ENCODE results near the gene NRCAM. TPM values are rescaled to one million over a fixed set of nuclear protein-coding genes. Genes with fewer than 3 reads are reported as not detected.

Gene NRCAM
- total and polyA plus RNA-seq, 2 of the 13 experiments (the other 11 are each of a cell fraction or from before 2014, with no cell fraction given): 0.31 to 0.33 TPM

- no peak for FAIRE-seq
- 39% methylated on average over 5 of the region's 6 CpGs for WGBS (ENCODE audit: low lambda C conversion rate)
- POLR2A ChIA-PET: no interaction called here
- no TSS peak for BruUV-seq (replicated peaks)
- no peak for ATAC-seq
- in situ Hi-C loops (cut with HindIII; ENCODE audit: extremely low pct_ligation_motif_present, low pct_unique_long_range_greater_than_20kb): no loop called here
- Histone ChIP-seq H3K4me3 (replicated peaks in 1 of 3; ENCODE audit: insufficient read depth in 1 of 3, low read depth in 2 of 3, low read length in 3 of 3) (no peak overlapping the region), H3K4me1 (ENCODE audit: insufficient read depth, low read length) (no peaks in the 10 kb centered on the region), H3K36me3 (replicated peaks in 1 of 2; ENCODE audit: control insufficient read depth in 1 of 2, insufficient read depth in 2 of 2, low read length in 2 of 2) (no peaks in the 10 kb centered on the region), H3K27me3 (ENCODE audit: control insufficient read depth in 1 of 2, insufficient read depth in 2 of 2, low read length in 2 of 2) (no peaks in the 10 kb centered on the region), H2AFZ (ENCODE audit: low read length) (no peak overlapping the region), H3K4me2 (ENCODE audit: low read depth, low read length) (no peak overlapping the region), H3K27ac (ENCODE audit: extremely low read length, insufficient read depth, low read length) (no peak overlapping the region), H4K20me1 (ENCODE audit: insufficient read depth, low read length) (no peaks in the 10 kb centered on the region), H3K9me3 (ENCODE audit: low read length) (no peaks in the 10 kb centered on the region), H3K9ac (ENCODE audit: insufficient read depth, low read depth, low read length) (no peak overlapping the region), H3K79me2 (ENCODE audit: insufficient read depth, low read length) (no peaks in the 10 kb centered on the region)
- no peak for DNase-seq (ENCODE audit: low spot score)
- intact Hi-C loops (cut with micrococcal nuclease; ENCODE audit: unreplicated experiment): no loop called here
- CTCF ChIA-PET (ENCODE audit: low intra/inter-chr PET ratio, low total read pairs): no interaction called here
- TF ChIP-seq ATF7 (IDR thresholded peaks at IDR 0.05) (no peak), ATF7 (CRISPR knock-in tag; IDR thresholded peaks at IDR 0.05) (no peak), ZBTB10 (CRISPR knock-in tag; IDR thresholded peaks at IDR 0.05; ENCODE audit: borderline replicate concordance) (no peak), TOE1 (CRISPR knock-in tag; IDR thresholded peaks at IDR 0.05) (no peak), JUND (CRISPR knock-in tag; IDR thresholded peaks at IDR 0.05) (no peak), NR2F1 (CRISPR knock-in tag; IDR thresholded peaks at IDR 0.05) (no peak), PHB2 (IDR thresholded peaks at IDR 0.05; ENCODE audit: partially characterized antibody) (no peak), KLF15 (CRISPR knock-in tag; IDR thresholded peaks at IDR 0.05; ENCODE audit: borderline replicate concordance) (no peak), GRHL1 (CRISPR knock-in tag; conservative IDR thresholded peaks at IDR 0.05) (no peak), SAP130 (CRISPR knock-in tag; IDR thresholded peaks at IDR 0.05; ENCODE audit: low read depth) (no peak), ZNF792 (CRISPR knock-in tag; IDR thresholded peaks at IDR 0.05) (no peak), ZNF543 (CRISPR knock-in tag; IDR thresholded peaks at IDR 0.05) (no peak), CHD2 (IDR thresholded peaks at IDR 0.05; ENCODE audit: low read depth, low read length) (no peak), SALL1 (CRISPR knock-in tag; IDR thresholded peaks at IDR 0.05) (no peak), ZNF839 (CRISPR knock-in tag; IDR thresholded peaks at IDR 0.05; ENCODE audit: borderline replicate concordance) (no peak), ZFP90 (CRISPR knock-in tag; IDR thresholded peaks at IDR 0.05; ENCODE audit: borderline replicate concordance) (no peak), ZNF7 (CRISPR knock-in tag; IDR thresholded peaks at IDR 0.05) (no peak), SP1 (IDR thresholded peaks at IDR 0.05) (no peak), SP1 (CRISPR knock-in tag; IDR thresholded peaks at IDR 0.05) (no peak), ASH2L (IDR thresholded peaks at IDR 0.05; ENCODE audit: insufficient read length, low read depth, low read length) (no peak)
Measured at GRCh38 chr7:108307194-108307593, 149.0 kb downstream of the NRCAM start.

Data from HepG2 (cell line).